ENCODE measurements around the gene MSI2. TPM values are rescaled to one million over a fixed set of nuclear protein-coding genes. Genes with fewer than 3 reads are reported as not detected.
"Not testable (repeated sequence)": the region's sequence is repeated elsewhere in the genome, so short reads cannot be mapped to it uniquely, and the experiment has no call there.

The MSI2 gene
- total RNA-seq, 1 experiment from 2014 or later = 13.8 TPM

- DNase-seq (ENCODE audit: low read depth) = no peak
Measured at GRCh38 chr17:57289613-57290012, 33.3 kb downstream of the MSI2 start.

- DNase-seq (ENCODE audit: low read depth) = no peak
Measured at GRCh38 chr17:57290981-57291380, 34.7 kb downstream of the MSI2 start.

GRCh38 chr17:57292091-57292490, 35.8 kb downstream of the MSI2 start:
- no peak for DNase-seq (ENCODE audit: low read depth)

- DNase-seq (ENCODE audit: low read depth) = peak; percentile 38
Measured at GRCh38 chr17:57293077-57293476, 36.8 kb downstream of the MSI2 start.

GRCh38 chr17:57294101-57294500, 37.8 kb downstream of the MSI2 start:
- no peak for DNase-seq (ENCODE audit: low read depth)

- DNase-seq (ENCODE audit: low read depth) = peak; percentile 53
Measured at GRCh38 chr17:57294629-57295501, 38.5 kb downstream of the MSI2 start.

- DNase-seq (ENCODE audit: low read depth) = peak; percentile 6
Measured at GRCh38 chr17:57295526-57296023, 39.3 kb downstream of the MSI2 start.

GRCh38 chr17:57296231-57296630, 39.9 kb downstream of the MSI2 start:
- no peak for DNase-seq (ENCODE audit: low read depth)

- DNase-seq (ENCODE audit: low read depth) = no peak
Measured at GRCh38 chr17:57299176-57299575, 42.9 kb downstream of the MSI2 start.

GRCh38 chr17:57300592-57300991, 44.3 kb downstream of the MSI2 start:
- DNase-seq (ENCODE audit: low read depth) = not testable (repeated sequence)

GRCh38 chr17:57302690-57303465, 46.6 kb downstream of the MSI2 start:
- no peak for DNase-seq (ENCODE audit: low read depth)

- no peak for DNase-seq (ENCODE audit: low read depth)
Measured at GRCh38 chr17:57305144-57305728, 48.9 kb downstream of the MSI2 start.

- DNase-seq (ENCODE audit: low read depth) = no peak
Measured at GRCh38 chr17:57305908-57306504, 49.7 kb downstream of the MSI2 start.

GRCh38 chr17:57308543-57309186, 52.3 kb downstream of the MSI2 start:
- DNase-seq (ENCODE audit: low read depth) = no peak

- DNase-seq (ENCODE audit: low read depth) = no peak
Measured at GRCh38 chr17:57309479-57309878, 53.2 kb downstream of the MSI2 start.

GRCh38 chr17:57311281-57312216, 55.2 kb downstream of the MSI2 start:
- no peak for DNase-seq (ENCODE audit: low read depth)

- DNase-seq (ENCODE audit: low read depth) = no peak
Measured at GRCh38 chr17:57312242-57312641, 55.9 kb downstream of the MSI2 start.

GRCh38 chr17:57313097-57313835, 56.9 kb downstream of the MSI2 start:
- no peak for DNase-seq (ENCODE audit: low read depth)
